ENCODE results near the gene OR5B12.
"Not testable (repeated sequence)": the region's sequence is repeated elsewhere in the genome, so short reads cannot be mapped to it uniquely, and the experiment has no call there.

OR5B12 gene

GRCh38 chr11:58442136-58442535, at the start of gene OR5B12:
OR5B12 (minus strand) TSS chr11:58442236; CDS start chr11:58440151, 2,085 bp downstream.
- DNase-seq (ENCODE audit: low read depth in 2 of 2, low spot score in 1 of 2): no peak

GRCh38 chr11:58490827-58491226, 48.8 kb upstream of the OR5B12 start:
- no peak for DNase-seq (ENCODE audit: low read depth in 2 of 2, low spot score in 1 of 2)

GRCh38 chr11:58487170-58487569, 45.1 kb upstream of the OR5B12 start:
- no peak for DNase-seq (ENCODE audit: low read depth in 2 of 2, low spot score in 1 of 2)

DNA sequence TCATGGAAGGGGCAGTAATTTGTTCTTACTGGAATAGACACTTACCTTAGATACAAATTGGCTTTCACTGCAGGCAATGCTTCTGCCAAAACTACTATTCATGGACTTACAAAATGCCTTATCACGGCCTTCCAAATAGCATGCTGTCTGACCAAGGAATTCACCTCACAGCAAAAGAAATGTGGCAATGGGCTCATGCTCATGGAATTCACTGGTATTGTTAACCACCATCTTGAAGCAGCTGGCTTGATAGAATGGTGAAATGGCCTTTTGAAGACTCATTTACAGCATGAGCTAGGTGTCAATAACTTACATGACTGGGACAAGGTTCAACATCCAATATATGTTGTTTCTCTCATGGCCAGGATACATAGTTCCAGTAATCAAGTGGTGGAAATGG, 43.9 kb upstream of the OR5B12 start:
- no peak for DNase-seq (ENCODE audit: low read depth in 2 of 2, low spot score in 1 of 2)

DNA sequence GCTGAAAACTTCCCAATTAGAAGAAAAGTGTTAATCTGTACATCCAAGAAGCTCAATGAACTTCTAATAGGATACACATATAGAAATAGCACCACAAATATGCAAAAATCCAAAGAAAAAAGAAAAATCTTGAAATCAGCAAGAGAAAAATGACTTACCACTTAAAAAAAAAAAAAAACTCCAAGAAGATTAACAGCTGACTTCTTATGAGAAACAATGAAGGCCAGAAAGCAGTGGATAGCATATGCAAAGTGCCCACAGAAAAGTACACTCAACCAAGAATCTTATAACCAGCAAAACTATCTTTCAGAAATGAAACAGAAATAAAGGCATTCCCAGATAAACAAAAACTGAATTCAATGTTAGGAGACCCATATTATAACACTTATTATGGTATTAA, 29.9 kb upstream of the OR5B12 start:
- DNase-seq (ENCODE audit: low read depth in 2 of 2, low spot score in 1 of 2): no peak

GRCh38 chr11:58466293-58466692, 24.3 kb upstream of the OR5B12 start:
- DNase-seq (ENCODE audit: low read depth in 2 of 2, low spot score in 1 of 2): no peak

- DNase-seq (ENCODE audit: low read depth in 2 of 2, low spot score in 1 of 2): no peak
Observed at GRCh38 chr11:58465690-58466089, 23.7 kb upstream of the OR5B12 start.

- DNase-seq (ENCODE audit: low read depth in 2 of 2, low spot score in 1 of 2): no peak
Observed at GRCh38 chr11:58451585-58451984, 9.5 kb upstream of the OR5B12 start.

DNA sequence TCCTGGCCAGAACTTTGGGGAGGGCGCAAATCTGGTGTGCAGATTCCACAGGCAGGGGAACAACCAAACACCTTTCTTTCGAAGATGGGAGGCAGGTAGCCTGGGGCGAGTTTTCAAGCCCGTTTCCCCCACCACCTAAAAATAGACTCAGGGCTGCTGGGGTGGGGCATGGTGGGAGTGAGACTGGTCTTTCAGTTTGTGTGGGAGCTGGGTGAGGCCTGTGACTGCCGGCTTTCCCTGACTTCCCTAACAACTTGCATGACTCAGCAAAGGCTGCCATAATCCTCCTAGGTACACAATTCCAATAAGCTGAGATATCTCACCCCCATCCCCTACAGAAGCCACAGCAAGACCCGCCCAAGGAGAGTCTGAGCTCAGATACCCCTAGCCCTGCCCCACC, 4.3 kb upstream of the OR5B12 start:
- DNase-seq (ENCODE audit: low read depth in 2 of 2, low spot score in 1 of 2): no peak

DNA sequence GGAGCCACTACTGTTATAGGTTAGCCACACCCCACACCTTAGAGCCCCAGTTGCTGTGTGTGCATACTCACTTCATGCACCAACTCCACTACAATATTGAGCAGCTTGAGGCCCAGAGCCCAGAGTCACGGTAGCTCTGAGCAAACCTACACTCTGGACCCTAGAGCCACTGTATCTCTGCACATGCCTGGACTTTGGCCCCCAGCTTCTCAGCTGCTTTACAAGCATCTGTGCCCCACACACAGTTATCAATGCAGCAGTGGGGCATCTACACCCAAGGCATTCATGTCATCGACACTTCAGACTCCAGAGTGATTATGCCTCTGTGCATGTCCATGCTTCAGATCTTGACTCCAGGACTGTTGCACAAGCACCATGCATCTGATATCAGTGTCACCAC, 2.3 kb upstream of the OR5B12 start:
- no peak for DNase-seq (ENCODE audit: low read depth in 2 of 2, low spot score in 1 of 2)

GRCh38 chr11:58438486-58438885, 3.5 kb downstream of the OR5B12 start:
- DNase-seq (ENCODE audit: low read depth in 2 of 2, low spot score in 1 of 2): no peak

GRCh38 chr11:58434217-58434616, 7.8 kb downstream of the OR5B12 start:
- no peak for DNase-seq (ENCODE audit: low read depth in 2 of 2, low spot score in 1 of 2)

DNA sequence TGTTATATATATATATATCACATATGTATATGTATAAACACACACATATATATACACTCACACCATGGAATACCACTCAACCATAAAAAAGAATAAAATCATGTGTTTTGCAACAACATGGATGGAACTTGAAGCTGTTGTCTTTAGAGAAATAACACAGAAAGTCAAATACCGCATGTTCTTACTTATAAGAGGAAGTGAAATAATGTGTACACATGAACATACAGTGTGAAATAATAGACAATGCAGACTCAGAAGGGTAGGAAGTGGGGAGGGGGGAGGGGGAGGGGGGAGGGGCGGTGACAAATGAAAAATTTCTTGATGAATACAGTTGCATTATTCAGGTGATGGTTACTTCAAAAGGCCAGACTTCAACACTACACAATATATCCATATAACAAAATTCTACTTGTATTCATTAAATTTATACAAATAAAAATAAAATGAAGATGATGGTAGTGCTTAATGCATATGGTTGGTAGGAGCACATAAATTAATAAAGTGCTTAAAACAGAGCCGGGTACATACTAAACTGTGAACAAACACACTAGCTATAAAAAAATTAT, 8.3 kb downstream of the OR5B12 start:
- DNase-seq (ENCODE audit: low read depth in 2 of 2, low spot score in 1 of 2): no peak

DNA sequence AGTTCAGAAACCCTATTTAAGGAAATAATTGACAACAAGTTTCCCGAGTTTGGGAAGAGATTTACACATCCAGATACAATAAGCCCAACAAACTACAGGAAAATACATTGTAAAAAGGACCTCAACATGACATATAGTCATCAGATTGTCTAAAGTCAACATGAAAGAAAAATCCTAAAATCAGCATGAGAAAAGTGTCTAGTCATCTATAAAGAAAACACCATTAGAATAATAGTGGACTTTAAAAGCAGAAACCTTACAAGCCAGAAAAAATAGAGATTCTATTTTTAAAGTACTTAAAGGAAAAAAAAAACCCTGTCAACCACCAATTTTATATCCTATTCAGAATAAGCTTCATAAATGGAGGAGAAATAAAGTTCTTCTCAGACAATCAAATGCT, 12.8 kb downstream of the OR5B12 start:
- no peak for DNase-seq (ENCODE audit: low read depth in 2 of 2, low spot score in 1 of 2)

GRCh38 chr11:58428021-58428420, 14.0 kb downstream of the OR5B12 start, which contains the start of gene OR5B2:
OR5B2 (minus strand) TSS chr11:58428121; CDS start chr11:58423261, 4,860 bp downstream.
- DNase-seq (ENCODE audit: low read depth in 2 of 2, low spot score in 1 of 2): no peak

- no peak for DNase-seq (ENCODE audit: low read depth in 2 of 2, low spot score in 1 of 2)
Observed at GRCh38 chr11:58406774-58407173, 35.3 kb downstream of the OR5B12 start, which contains the start of gene OR5B3. OR5B3 (minus strand) TSS chr11:58406874; CDS start chr11:58403409, 3,465 bp downstream.

DNA sequence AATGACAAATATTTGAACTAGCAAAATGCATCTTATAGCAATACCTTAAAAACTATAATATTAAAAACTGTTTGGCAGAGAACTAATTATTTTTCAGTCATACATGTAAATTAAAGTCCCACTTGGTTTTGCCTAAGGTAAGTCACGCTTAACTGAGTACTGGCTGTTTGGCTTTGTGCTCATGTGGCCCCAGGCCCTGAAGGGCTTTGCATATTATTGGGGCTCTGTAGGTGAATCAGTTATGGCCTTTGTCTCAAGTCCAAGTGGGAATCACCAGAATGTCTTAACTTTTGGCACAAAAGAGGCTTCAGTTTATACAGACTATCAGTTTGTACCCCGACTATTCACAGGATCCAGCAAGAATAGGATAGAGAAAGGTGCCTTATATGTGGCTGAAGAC, 42.4 kb downstream of the OR5B12 start:
- DNase-seq (ENCODE audit: low read depth in 2 of 2, low spot score in 1 of 2): not testable (repeated sequence)

GRCh38 chr11:58395581-58395980, 46.5 kb downstream of the OR5B12 start:
- no peak for DNase-seq (ENCODE audit: low read depth in 2 of 2, low spot score in 1 of 2)

- no peak for DNase-seq (ENCODE audit: low read depth in 2 of 2, low spot score in 1 of 2)
Observed at GRCh38 chr11:58394195-58394594, 47.8 kb downstream of the OR5B12 start.

- no peak for DNase-seq (ENCODE audit: low read depth in 2 of 2, low spot score in 1 of 2)
Observed at GRCh38 chr11:58392746-58393145, 49.3 kb downstream of the OR5B12 start.

DNA sequence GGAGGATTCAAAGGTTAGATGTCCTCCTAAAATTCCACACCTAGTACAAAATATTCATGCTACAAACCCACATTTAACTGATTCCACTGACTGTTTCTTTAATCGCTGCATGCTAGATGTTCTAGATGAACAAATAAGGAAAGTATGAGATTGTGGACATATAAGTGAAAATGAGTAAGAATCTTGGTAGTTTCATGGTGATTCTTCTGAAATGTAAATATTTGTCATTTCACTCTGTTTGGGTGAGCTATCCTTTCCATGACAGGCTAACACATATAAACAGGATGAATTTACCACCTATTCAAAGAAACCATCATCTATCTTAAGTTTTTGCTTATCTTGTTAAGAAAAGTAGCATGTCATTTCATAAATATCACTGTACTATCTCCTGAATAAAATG, 50.2 kb downstream of the OR5B12 start:
- DNase-seq (ENCODE audit: low read depth in 2 of 2, low spot score in 1 of 2): no peak

- no peak for DNase-seq (ENCODE audit: low read depth in 2 of 2, low spot score in 1 of 2)
Observed at GRCh38 chr11:58390551-58391063, 51.4 kb downstream of the OR5B12 start.

Data from stimulated activated CD8-positive, alpha-beta memory T cell treated with anti-CD3 and anti-CD28 coated beads, Interleukin-4, amount 100 ng/mL, for 4 hours (primary cell).